Measurements from ENCODE around the gene OSR1.
"Not testable (repeated sequence)": the region's sequence is repeated elsewhere in the genome, so short reads cannot be mapped to it uniquely, and the experiment has no call there.

The OSR1 gene

GRCh38 chr2:19330436-19330835 lies 28.0 kb downstream of the OSR1 start:
- Histone ChIP-seq H3K4me1 (ENCODE audit: control insufficient read depth, insufficient read depth, low read length) (no peaks in the 10 kb centered on the region), H3K4me3 (ENCODE audit: low read depth, low read length) (no peak overlapping the region), H3K36me3 (ENCODE audit: control insufficient read depth, insufficient read depth, low read length) (no peaks in the 10 kb centered on the region), H3K9me3 (ENCODE audit: control insufficient read depth, insufficient read depth, low read length) (no peaks in the 10 kb centered on the region), H3K27me3 (ENCODE audit: control insufficient read depth, insufficient read depth, low read length) (no peaks in the 10 kb centered on the region), H3K27ac (ENCODE audit: low read depth, low read length) (no peak overlapping the region), H3K9ac (ENCODE audit: low read depth, low read length) (no peak overlapping the region)

GRCh38 chr2:19329445-19329844 lies 29.0 kb downstream of the OSR1 start:
- Histone ChIP-seq H3K9me3 (ENCODE audit: control insufficient read depth, insufficient read depth, low read length) (no peaks in the 10 kb centered on the region), H3K4me1 (ENCODE audit: control insufficient read depth, insufficient read depth, low read length) (no peaks in the 10 kb centered on the region), H3K27me3 (ENCODE audit: control insufficient read depth, insufficient read depth, low read length) (no peaks in the 10 kb centered on the region), H3K9ac (ENCODE audit: low read depth, low read length) (no peak overlapping the region), H3K36me3 (ENCODE audit: control insufficient read depth, insufficient read depth, low read length) (no peaks in the 10 kb centered on the region), H3K27ac (ENCODE audit: low read depth, low read length) (no peak overlapping the region), H3K4me3 (ENCODE audit: low read depth, low read length) (no peak overlapping the region)

- no peaks in the 10 kb centered on the region for H3K36me3 ChIP-seq (ENCODE audit: control insufficient read depth, insufficient read depth, low read length)
- H3K27ac ChIP-seq (ENCODE audit: low read depth, low read length), result no peak overlapping the region
- no peaks in the 10 kb centered on the region for H3K9me3 ChIP-seq (ENCODE audit: control insufficient read depth, insufficient read depth, low read length)
- no peaks in the 10 kb centered on the region for H3K27me3 ChIP-seq (ENCODE audit: control insufficient read depth, insufficient read depth, low read length)
- no peak overlapping the region for H3K9ac ChIP-seq (ENCODE audit: low read depth, low read length)
- H3K4me1 ChIP-seq (ENCODE audit: control insufficient read depth, insufficient read depth, low read length), result no peaks in the 10 kb centered on the region
- H3K4me3 ChIP-seq (ENCODE audit: low read depth, low read length), result no peak overlapping the region
These were observed 30.9 kb downstream of the OSR1 start for GRCh38 chr2:19327496-19327895.

- no peaks in the 10 kb centered on the region for H3K27me3 ChIP-seq (ENCODE audit: control insufficient read depth, insufficient read depth, low read length)
- H3K9ac ChIP-seq (ENCODE audit: low read depth, low read length), result no peak overlapping the region
- no peak overlapping the region for H3K4me3 ChIP-seq (ENCODE audit: low read depth, low read length)
- H3K9me3 ChIP-seq (ENCODE audit: control insufficient read depth, insufficient read depth, low read length), result no peaks in the 10 kb centered on the region
- no peaks in the 10 kb centered on the region for H3K4me1 ChIP-seq (ENCODE audit: control insufficient read depth, insufficient read depth, low read length)
- no peak overlapping the region for H3K27ac ChIP-seq (ENCODE audit: low read depth, low read length)
- no peaks in the 10 kb centered on the region for H3K36me3 ChIP-seq (ENCODE audit: control insufficient read depth, insufficient read depth, low read length)
These were observed 36.5 kb downstream of the OSR1 start for GRCh38 chr2:19321946-19322345.

- Histone ChIP-seq H3K27ac (ENCODE audit: low read depth, low read length) (no peak overlapping the region), H3K27me3 (ENCODE audit: control insufficient read depth, insufficient read depth, low read length) (no peaks in the 10 kb centered on the region), H3K9ac (ENCODE audit: low read depth, low read length) (no peak overlapping the region), H3K4me3 (ENCODE audit: low read depth, low read length) (no peak overlapping the region), H3K36me3 (ENCODE audit: control insufficient read depth, insufficient read depth, low read length) (no peaks in the 10 kb centered on the region), H3K4me1 (ENCODE audit: control insufficient read depth, insufficient read depth, low read length) (no peaks in the 10 kb centered on the region), H3K9me3 (ENCODE audit: control insufficient read depth, insufficient read depth, low read length) (no peaks in the 10 kb centered on the region)
These were observed 37.6 kb downstream of the OSR1 start for GRCh38 chr2:19320813-19321212.

- H3K4me1 ChIP-seq (ENCODE audit: control insufficient read depth, insufficient read depth, low read length), result no peaks in the 10 kb centered on the region
- H3K27me3 ChIP-seq (ENCODE audit: control insufficient read depth, insufficient read depth, low read length), result no peaks in the 10 kb centered on the region
- no peak overlapping the region for H3K27ac ChIP-seq (ENCODE audit: low read depth, low read length)
- H3K36me3 ChIP-seq (ENCODE audit: control insufficient read depth, insufficient read depth, low read length), result no peaks in the 10 kb centered on the region
- H3K9me3 ChIP-seq (ENCODE audit: control insufficient read depth, insufficient read depth, low read length), result no peaks in the 10 kb centered on the region
- H3K4me3 ChIP-seq (ENCODE audit: low read depth, low read length), result no peak overlapping the region
- H3K9ac ChIP-seq (ENCODE audit: low read depth, low read length), result no peak overlapping the region
These were observed 38.7 kb downstream of the OSR1 start for GRCh38 chr2:19319698-19320097.

- Histone ChIP-seq H3K4me3 (ENCODE audit: low read depth, low read length) (no peak overlapping the region), H3K9ac (ENCODE audit: low read depth, low read length) (no peak overlapping the region), H3K27ac (ENCODE audit: low read depth, low read length) (no peak overlapping the region), H3K9me3 (ENCODE audit: control insufficient read depth, insufficient read depth, low read length) (no peaks in the 10 kb centered on the region), H3K4me1 (ENCODE audit: control insufficient read depth, insufficient read depth, low read length) (no peaks in the 10 kb centered on the region), H3K36me3 (ENCODE audit: control insufficient read depth, insufficient read depth, low read length) (no peaks in the 10 kb centered on the region), H3K27me3 (ENCODE audit: control insufficient read depth, insufficient read depth, low read length) (no peaks in the 10 kb centered on the region)
These were observed 39.4 kb downstream of the OSR1 start for GRCh38 chr2:19319064-19319463.

- no peak overlapping the region for H3K4me3 ChIP-seq (ENCODE audit: low read depth, low read length)
- no peaks in the 10 kb centered on the region for H3K27me3 ChIP-seq (ENCODE audit: control insufficient read depth, insufficient read depth, low read length)
- no peaks in the 10 kb centered on the region for H3K4me1 ChIP-seq (ENCODE audit: control insufficient read depth, insufficient read depth, low read length)
- peaks cover 2% of the 10 kb centered on the region; the same call in 1 of the 2 replicates for H3K9me3 ChIP-seq (ENCODE audit: control insufficient read depth, insufficient read depth, low read length)
- H3K9ac ChIP-seq (ENCODE audit: low read depth, low read length), result no peak overlapping the region
- H3K36me3 ChIP-seq (ENCODE audit: control insufficient read depth, insufficient read depth, low read length), result no peaks in the 10 kb centered on the region
- no peak overlapping the region for H3K27ac ChIP-seq (ENCODE audit: low read depth, low read length)
These were observed 44.9 kb downstream of the OSR1 start for GRCh38 chr2:19313553-19313952.

GRCh38 chr2:19312949-19313348 lies 45.5 kb downstream of the OSR1 start:
- Histone ChIP-seq H3K4me3 (ENCODE audit: low read depth, low read length) (no peak overlapping the region), H3K4me1 (ENCODE audit: control insufficient read depth, insufficient read depth, low read length) (no peaks in the 10 kb centered on the region), H3K9ac (ENCODE audit: low read depth, low read length) (no peak overlapping the region), H3K27ac (ENCODE audit: low read depth, low read length) (no peak overlapping the region), H3K36me3 (ENCODE audit: control insufficient read depth, insufficient read depth, low read length) (no peaks in the 10 kb centered on the region), H3K9me3 (ENCODE audit: control insufficient read depth, insufficient read depth, low read length) (peaks cover 2% of the 10 kb centered on the region; the same call in 1 of the 2 replicates), H3K27me3 (ENCODE audit: control insufficient read depth, insufficient read depth, low read length) (no peaks in the 10 kb centered on the region)

GRCh38 chr2:19306065-19306464 lies 52.4 kb downstream of the OSR1 start:
- not testable (repeated sequence) for H3K9me3 ChIP-seq (ENCODE audit: control insufficient read depth, insufficient read depth, low read length); H3K9ac ChIP-seq (ENCODE audit: low read depth, low read length); H3K27me3 ChIP-seq (ENCODE audit: control insufficient read depth, insufficient read depth, low read length); H3K27ac ChIP-seq (ENCODE audit: low read depth, low read length); H3K36me3 ChIP-seq (ENCODE audit: control insufficient read depth, insufficient read depth, low read length); H3K4me1 ChIP-seq (ENCODE audit: control insufficient read depth, insufficient read depth, low read length); H3K4me3 ChIP-seq (ENCODE audit: low read depth, low read length)

- H3K36me3 ChIP-seq (ENCODE audit: control insufficient read depth, insufficient read depth, low read length); H3K27ac ChIP-seq (ENCODE audit: low read depth, low read length); H3K4me1 ChIP-seq (ENCODE audit: control insufficient read depth, insufficient read depth, low read length); H3K9me3 ChIP-seq (ENCODE audit: control insufficient read depth, insufficient read depth, low read length); H3K27me3 ChIP-seq (ENCODE audit: control insufficient read depth, insufficient read depth, low read length); H3K9ac ChIP-seq (ENCODE audit: low read depth, low read length): not testable (repeated sequence)
- H3K4me3 ChIP-seq (ENCODE audit: low read depth, low read length), result peak overlapping the region; percentile 30; the same call in 1 of the 2 replicates
These were observed 52.9 kb downstream of the OSR1 start for GRCh38 chr2:19305400-19306055.

Measured in HUES48 (cell line).